WTC11 (cell line): ENCODE results near the gene CPA4. TPM values are rescaled to one million over a fixed set of nuclear protein-coding genes. Genes with fewer than 3 reads are reported as not detected.
A peak's percentile ranks its signal among the peaks of the same experiment; 100 is the strongest.

ENCODE experiments used
- ELF4 ChIP-seq: sonication (generic); formaldehyde crosslinking; IDR thresholded peaks from 2 replicates; pipeline ENCODE4 v1.8.1; 2022; ENCODE audit warnings: low read depth, mild to moderate bottlenecking, moderate library complexity, missing genetic modification reagents
- ETV6 ChIP-seq: sonication (generic); formaldehyde crosslinking; IDR thresholded peaks from 2 replicates; pipeline ENCODE4 v1.8.1; 2022; ENCODE audit warnings: mild to moderate bottlenecking, missing genetic modification reagents
- FOXJ3 ChIP-seq: sonication (generic); formaldehyde crosslinking; IDR thresholded peaks from 2 replicates; pipeline ENCODE4 v1.9.0; 2021; ENCODE audit warnings: missing genetic modification reagents, mild to moderate bottlenecking, borderline replicate concordance
- FOXP1 ChIP-seq: sonication (generic); formaldehyde crosslinking; IDR thresholded peaks from 2 replicates; pipeline ENCODE4 v1.8.0; 2022; ENCODE audit warnings: missing genetic modification reagents, mild to moderate bottlenecking, moderate library complexity, borderline replicate concordance
- GABPB1 ChIP-seq: sonication (generic); formaldehyde crosslinking; IDR thresholded peaks from 2 replicates; pipeline ENCODE4 v1.8.1; 2023; ENCODE audit warnings: mild to moderate bottlenecking, missing genetic modification reagents
- GRHL2 ChIP-seq: fragments of 250-450 bp; sonication (Bioruptor Pico); IDR thresholded peaks from 2 replicates; pipeline ENCODE4 v1.8.0; 2022; ENCODE audit warnings: mild to moderate bottlenecking, moderate library complexity; ENCODE audit not compliant: insufficient replicate concordance, severe bottlenecking
- GTF2I ChIP-seq: fragments of 250-450 bp; sonication (Bioruptor Pico); conservative IDR thresholded peaks from 2 replicates; pipeline ENCODE4 v1.4.0; 2021; ENCODE audit warnings: mild to moderate bottlenecking
- HMGA2 ChIP-seq: fragments of 250-450 bp; sonication (Bioruptor Pico); IDR thresholded peaks from 2 replicates; pipeline ENCODE4 v1.4.0; 2021; ENCODE audit warnings: mild to moderate bottlenecking, moderate library complexity
- HMGXB4 ChIP-seq: sonication (generic); formaldehyde crosslinking; IDR thresholded peaks from 2 replicates; pipeline ENCODE4 v1.8.1; 2023; ENCODE audit warnings: mild to moderate bottlenecking, moderate library complexity, missing genetic modification reagents
- KAT7 ChIP-seq: sonication (generic); formaldehyde crosslinking; IDR thresholded peaks from 2 replicates; pipeline ENCODE4 v1.8.1; 2023; ENCODE audit warnings: missing genetic modification reagents, mild to moderate bottlenecking, borderline replicate concordance
- MYBL2 ChIP-seq: sonication (generic); formaldehyde crosslinking; IDR thresholded peaks from 2 replicates; pipeline ENCODE4 v1.8.1; 2023; ENCODE audit warnings: mild to moderate bottlenecking, moderate library complexity, missing genetic modification reagents
- NFATC4 ChIP-seq: fragments of 250-450 bp; sonication (Bioruptor Pico); IDR thresholded peaks from 2 replicates; pipeline ENCODE4 v1.9.0; 2021; ENCODE audit warnings: mild to moderate bottlenecking
- NFE2L1 ChIP-seq: sonication (generic); formaldehyde crosslinking; IDR thresholded peaks from 2 replicates; pipeline ENCODE4 v1.8.1; 2023; ENCODE audit warnings: missing genetic modification reagents
- NFYB ChIP-seq: sonication (generic); formaldehyde crosslinking; conservative IDR thresholded peaks from 2 replicates; pipeline ENCODE4 v1.8.0; 2022; ENCODE audit warnings: low read depth, missing genetic modification reagents
- NR2C2 ChIP-seq: sonication (generic); formaldehyde crosslinking; IDR thresholded peaks from 2 replicates; pipeline ENCODE4 v1.8.0; 2022; ENCODE audit warnings: mild to moderate bottlenecking, missing genetic modification reagents
- NR3C1 ChIP-seq: sonication (generic); formaldehyde crosslinking; conservative IDR thresholded peaks from 2 replicates; pipeline ENCODE4 v1.8.1; 2023; ENCODE audit warnings: low read depth, mild to moderate bottlenecking, missing genetic modification reagents
- PRDM15 ChIP-seq: sonication (generic); formaldehyde crosslinking; IDR thresholded peaks from 2 replicates; pipeline ENCODE4 v1.8.0; 2022; ENCODE audit warnings: missing genetic modification reagents
- PRRX2 ChIP-seq: fragments of 250-450 bp; sonication (Bioruptor Pico); IDR thresholded peaks from 2 replicates; pipeline ENCODE4 v1.8.0; 2021; ENCODE audit warnings: mild to moderate bottlenecking
- RELA ChIP-seq: sonication (generic); formaldehyde crosslinking; IDR thresholded peaks from 2 replicates; pipeline ENCODE4 v1.8.1; 2022; ENCODE audit warnings: missing genetic modification reagents, mild to moderate bottlenecking, borderline replicate concordance
- SP1 ChIP-seq: sonication (generic); formaldehyde crosslinking; conservative IDR thresholded peaks from 2 replicates; pipeline ENCODE4 v1.8.1; 2022; ENCODE audit warnings: missing genetic modification reagents
- TCF7 ChIP-seq: sonication (generic); formaldehyde crosslinking; IDR thresholded peaks from 2 replicates; pipeline ENCODE4 v1.8.0; 2022; ENCODE audit warnings: mild to moderate bottlenecking, low read depth, missing genetic modification reagents, moderate library complexity
- TP53 ChIP-seq: sonication (generic); formaldehyde crosslinking; IDR thresholded peaks from 2 replicates; pipeline ENCODE4 v1.8.1; 2023; ENCODE audit warnings: mild to moderate bottlenecking, missing genetic modification reagents
- ZNF138 ChIP-seq: sonication (generic); formaldehyde crosslinking; conservative IDR thresholded peaks from 2 replicates; pipeline ENCODE4 v1.8.1; 2022; ENCODE audit warnings: mild to moderate bottlenecking, moderate library complexity, missing genetic modification reagents
- ZNF219 ChIP-seq: sonication (generic); formaldehyde crosslinking; IDR thresholded peaks from 2 replicates; pipeline ENCODE4 v1.8.0; 2023; ENCODE audit warnings: missing genetic modification reagents, mild to moderate bottlenecking, borderline replicate concordance
- ZNF232 ChIP-seq: sonication (generic); formaldehyde crosslinking; IDR thresholded peaks from 2 replicates; pipeline ENCODE4 v1.8.0; 2022; ENCODE audit warnings: mild to moderate bottlenecking, missing genetic modification reagents
- ZNF263 ChIP-seq: sonication (generic); formaldehyde crosslinking; IDR thresholded peaks from 2 replicates; pipeline ENCODE4 v1.8.1; 2022; ENCODE audit warnings: low read depth, mild to moderate bottlenecking, moderate library complexity, missing genetic modification reagents
- ZNF281 ChIP-seq: sonication (generic); formaldehyde crosslinking; IDR thresholded peaks from 2 replicates; pipeline ENCODE4 v1.8.0; 2023; ENCODE audit warnings: mild to moderate bottlenecking, missing genetic modification reagents
- total RNA-seq: library from RNA; stranded (reverse); gene quantifications from 3 replicates; pipeline ENCODE4 v1.2.3, GENCODE V29; 2021
- TF ChIP-seq, protein P1 (sequence below): sonication (generic); formaldehyde crosslinking; IDR thresholded peaks from 2 replicates; pipeline ENCODE4 v1.8.1; 2022; ENCODE audit warnings: low read depth, mild to moderate bottlenecking, moderate library complexity, missing genetic modification reagents, borderline replicate concordance
- TF ChIP-seq, protein P2 (sequence below): sonication (generic); formaldehyde crosslinking; IDR thresholded peaks from 2 replicates; pipeline ENCODE4 v1.8.0; 2022; ENCODE audit warnings: mild to moderate bottlenecking, missing genetic modification reagents
- TF ChIP-seq, protein P3 (sequence below): fragments of 200-600 bp; IDR thresholded peaks from 2 replicates; pipeline ENCODE4 v1.8.0; 2022; ENCODE audit warnings: antibody characterized with exemption

CPA4 gene
- total RNA-seq, 1 experiment from 2014 or later = not detected

- no peak for TF ChIP-seq NFE2L1 (CRISPR knock-in tag)
- TF ChIP-seq GABPB1 (CRISPR knock-in tag) = no peak
- TF ChIP-seq ZNF219 (CRISPR knock-in tag) = no peak
- TF ChIP-seq TP53 (CRISPR knock-in tag) = no peak
- no peak for TF ChIP-seq MYBL2
- TF ChIP-seq NR3C1 (CRISPR knock-in tag) = no peak
- TF ChIP-seq, protein P1, sequence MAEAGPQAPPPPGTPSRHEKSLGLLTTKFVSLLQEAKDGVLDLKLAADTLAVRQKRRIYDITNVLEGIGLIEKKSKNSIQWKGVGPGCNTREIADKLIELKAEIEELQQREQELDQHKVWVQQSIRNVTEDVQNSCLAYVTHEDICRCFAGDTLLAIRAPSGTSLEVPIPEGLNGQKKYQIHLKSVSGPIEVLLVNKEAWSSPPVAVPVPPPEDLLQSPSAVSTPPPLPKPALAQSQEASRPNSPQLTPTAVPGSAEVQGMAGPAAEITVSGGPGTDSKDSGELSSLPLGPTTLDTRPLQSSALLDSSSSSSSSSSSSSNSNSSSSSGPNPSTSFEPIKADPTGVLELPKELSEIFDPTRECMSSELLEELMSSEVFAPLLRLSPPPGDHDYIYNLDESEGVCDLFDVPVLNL (CRISPR knock-in tag) = no peak
- no peak for TF ChIP-seq KAT7 (CRISPR knock-in tag)
- TF ChIP-seq FOXP1 (CRISPR knock-in tag) = peak; percentile 35; the same call in 1 of the 2 replicates
- TF ChIP-seq, protein P2, sequence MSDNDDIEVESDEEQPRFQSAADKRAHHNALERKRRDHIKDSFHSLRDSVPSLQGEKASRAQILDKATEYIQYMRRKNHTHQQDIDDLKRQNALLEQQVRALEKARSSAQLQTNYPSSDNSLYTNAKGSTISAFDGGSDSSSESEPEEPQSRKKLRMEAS (CRISPR knock-in tag) = no peak
- TF ChIP-seq ZNF138 (CRISPR knock-in tag) = no peak
- TF ChIP-seq NFATC4 (CRISPR knock-in tag) = no peak
- TF ChIP-seq FOXJ3 (CRISPR knock-in tag) = no peak
- TF ChIP-seq GRHL2 = no peak
- 0 out of 2 replicates have a peak, but pooled peaks have one; percentile 42 for TF ChIP-seq ETV6 (CRISPR knock-in tag)
- no peak for TF ChIP-seq NFYB (CRISPR knock-in tag)
- TF ChIP-seq, protein P3, sequence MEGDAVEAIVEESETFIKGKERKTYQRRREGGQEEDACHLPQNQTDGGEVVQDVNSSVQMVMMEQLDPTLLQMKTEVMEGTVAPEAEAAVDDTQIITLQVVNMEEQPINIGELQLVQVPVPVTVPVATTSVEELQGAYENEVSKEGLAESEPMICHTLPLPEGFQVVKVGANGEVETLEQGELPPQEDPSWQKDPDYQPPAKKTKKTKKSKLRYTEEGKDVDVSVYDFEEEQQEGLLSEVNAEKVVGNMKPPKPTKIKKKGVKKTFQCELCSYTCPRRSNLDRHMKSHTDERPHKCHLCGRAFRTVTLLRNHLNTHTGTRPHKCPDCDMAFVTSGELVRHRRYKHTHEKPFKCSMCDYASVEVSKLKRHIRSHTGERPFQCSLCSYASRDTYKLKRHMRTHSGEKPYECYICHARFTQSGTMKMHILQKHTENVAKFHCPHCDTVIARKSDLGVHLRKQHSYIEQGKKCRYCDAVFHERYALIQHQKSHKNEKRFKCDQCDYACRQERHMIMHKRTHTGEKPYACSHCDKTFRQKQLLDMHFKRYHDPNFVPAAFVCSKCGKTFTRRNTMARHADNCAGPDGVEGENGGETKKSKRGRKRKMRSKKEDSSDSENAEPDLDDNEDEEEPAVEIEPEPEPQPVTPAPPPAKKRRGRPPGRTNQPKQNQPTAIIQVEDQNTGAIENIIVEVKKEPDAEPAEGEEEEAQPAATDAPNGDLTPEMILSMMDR = no peak
- TF ChIP-seq NR2C2 = no peak
- TF ChIP-seq PRRX2 (CRISPR knock-in tag) = no peak
- TF ChIP-seq ZNF281 = no peak
- no peak for TF ChIP-seq ZNF263 (CRISPR knock-in tag)
- TF ChIP-seq ELF4 (CRISPR knock-in tag) = no peak
- no peak for TF ChIP-seq SP1 (CRISPR knock-in tag)
- no peak for TF ChIP-seq HMGXB4 (CRISPR knock-in tag)
- no peak for TF ChIP-seq PRDM15 (CRISPR knock-in tag)
- TF ChIP-seq ZNF232 (CRISPR knock-in tag) = peak; percentile 37; the same call in 1 of the 2 replicates
- TF ChIP-seq GTF2I (CRISPR knock-in tag) = no peak
- TF ChIP-seq HMGA2 (CRISPR knock-in tag) = 0 out of 2 replicates have a peak, but pooled peaks have one; percentile 11
- no peak for TF ChIP-seq TCF7 (CRISPR knock-in tag)
- no peak for TF ChIP-seq RELA
Observed at GRCh38 chr7:130272381-130273080, 20.4 kb upstream of the CPA4 start (continued).
